HG03439 (cell line): ENCODE data around the gene MSH5.

Source experiments
- ATAC-seq: cut with Tn5 transposase; IDR thresholded peaks from one replicate; pipeline ENCODE4 v1.9.1; 2021; ENCODE audit warnings: mild to moderate bottlenecking, moderate library complexity; ENCODE audit not compliant: unreplicated experiment

The MSH5 gene

GRCh38 chr6:31752739-31753319 lies 13.0 kb downstream of the MSH5 start:
- ATAC-seq = no peak

- no peak for ATAC-seq
Observed at GRCh38 chr6:31758281-31758680, 18.5 kb downstream of the MSH5 start.

- ATAC-seq = no peak
Observed at GRCh38 chr6:31760790-31761189, 21.0 kb downstream of the MSH5 start.

- no peak for ATAC-seq
Observed at GRCh38 chr6:31761343-31761742, 21.5 kb downstream of the MSH5 start.

- no peak for ATAC-seq
Observed at GRCh38 chr6:31762356-31762755, 22.6 kb downstream of the MSH5 start, which contains the start of gene SAPCD1. SAPCD1 (plus strand) TSS chr6:31762656; CDS start chr6:31763055, 399 bp downstream.

GRCh38 chr6:31762878-31763618 lies 23.2 kb downstream of the MSH5 start:
- ATAC-seq = no peak

GRCh38 chr6:31763619-31763940 lies 23.8 kb downstream of the MSH5 start:
- ATAC-seq = no peak

- no peak for ATAC-seq
Observed at GRCh38 chr6:31764198-31764597, 24.4 kb downstream of the MSH5 start.

- ATAC-seq = no peak
Observed at GRCh38 chr6:31765559-31765909, 25.7 kb downstream of the MSH5 start.

GRCh38 chr6:31765910-31766794 lies 26.3 kb downstream of the MSH5 start:
- ATAC-seq = no peak

- ATAC-seq = no peak
Observed at GRCh38 chr6:31767096-31767645, 27.4 kb downstream of the MSH5 start.

- ATAC-seq = no peak
Observed at GRCh38 chr6:31768363-31769257, 28.8 kb downstream of the MSH5 start.

GRCh38 chr6:31769684-31770371 lies 30.0 kb downstream of the MSH5 start:
- ATAC-seq = no peak

GRCh38 chr6:31770860-31771259 lies 31.1 kb downstream of the MSH5 start:
- ATAC-seq = no peak

- ATAC-seq = no peak
Observed at GRCh38 chr6:31771992-31772358, 32.2 kb downstream of the MSH5 start.

- ATAC-seq = no peak
Observed at GRCh38 chr6:31775184-31775583, 35.4 kb downstream of the MSH5 start.

GRCh38 chr6:31775633-31776484 lies 36.1 kb downstream of the MSH5 start:
- no peak for ATAC-seq

- ATAC-seq = no peak
Observed at GRCh38 chr6:31776485-31776988, 36.7 kb downstream of the MSH5 start.
